HepG2 (cell line): ENCODE measurements around the gene KCNB1.

Experiments
- CBX2 ChIP-seq, 2 experiments: fragments of 200-600 bp in 1 of 2; sonication (generic); formaldehyde crosslinking in 1 of 2; IDR thresholded peaks; 2 replicates each; pipeline versions ENCODE4 v1.7.0 to v1.8.1; 2018 to 2022; ENCODE audit warnings: low read depth in 2 of 2, low read length in 1 of 2, mild to moderate bottlenecking in 1 of 2, missing genetic modification reagents in 1 of 2
- CTCF ChIP-seq: sonication (generic); formaldehyde crosslinking; IDR thresholded peaks from 2 replicates; pipeline ENCODE4 v1.5.0; 2020; ENCODE audit warnings: mild to moderate bottlenecking, missing genetic modification reagents, moderate library complexity
- MAFK ChIP-seq, 2 experiments: IDR thresholded peaks in 1 of 2; conservative IDR thresholded peaks in 1 of 2; 2 replicates each; pipeline ENCODE4 v1.6.1; 2011; ENCODE audit warnings: improper control_type of control experiment in 2 of 2, low read length in 2 of 2
- NFE2L1 ChIP-seq: sonication (generic); formaldehyde crosslinking; IDR thresholded peaks from 2 replicates; pipeline ENCODE4 v1.4.0; 2020; ENCODE audit warnings: missing genetic modification reagents, mild to moderate bottlenecking, borderline replicate concordance
- SALL2 ChIP-seq: sonication (generic); formaldehyde crosslinking; IDR thresholded peaks from 2 replicates; pipeline ENCODE4 v1.8.1; 2023; ENCODE audit warnings: mild to moderate bottlenecking, missing genetic modification reagents, inconsistent platforms
- ZKSCAN8 ChIP-seq: IDR thresholded peaks from 2 replicates; pipeline ENCODE4 v1.6.1; 2016; ENCODE audit warnings: borderline replicate concordance, missing genetic modification reagents, missing compliant biosample characterization
- ZNF24 ChIP-seq: fragments of 450-650 bp; IDR thresholded peaks from 2 replicates; pipeline ENCODE4 v1.6.1; 2017; ENCODE audit warnings: antibody characterized with exemption, mild to moderate bottlenecking

DNA sequence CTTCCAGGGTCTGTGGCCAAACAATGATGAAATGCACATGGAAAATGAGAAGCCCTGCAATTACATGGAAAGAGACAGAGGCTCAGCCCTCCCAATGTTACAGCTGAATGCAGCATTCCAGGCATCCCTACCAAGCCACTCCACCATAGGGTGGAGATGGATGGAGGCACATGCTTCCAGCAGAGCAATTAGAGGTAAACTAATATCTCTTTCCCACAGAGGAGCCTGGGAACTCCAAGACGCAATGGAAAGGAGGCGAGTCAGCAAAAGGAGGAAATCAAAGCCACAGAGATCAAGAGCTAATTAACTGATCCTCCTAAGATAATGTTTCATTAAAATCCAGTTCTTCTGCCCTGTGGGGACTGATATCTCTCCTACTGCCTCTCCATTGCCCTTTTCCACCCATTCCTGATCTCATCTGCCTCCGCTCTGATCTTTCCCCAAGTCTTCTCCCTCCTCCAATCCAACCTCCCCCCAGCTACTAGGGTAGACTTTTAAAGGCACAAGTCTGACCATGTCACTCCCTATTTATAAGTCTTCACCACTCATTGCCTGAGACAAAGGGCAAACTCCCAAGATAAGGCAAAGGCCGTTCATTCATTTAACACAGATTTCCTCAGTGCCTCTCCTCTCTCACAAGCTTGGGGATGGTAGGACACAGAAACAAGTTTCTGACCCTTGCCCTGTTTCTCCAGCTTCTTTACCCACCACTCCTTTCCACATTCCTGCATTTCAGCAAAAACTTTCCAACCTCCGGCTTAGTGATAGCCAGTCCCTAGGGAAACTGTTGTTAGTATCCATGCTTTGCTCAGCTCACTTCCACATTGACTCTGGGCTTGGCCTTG, 14.3 kb upstream of the KCNB1 start:
- no peak for TF ChIP-seq ZNF24
- TF ChIP-seq MAFK (conservative IDR thresholded peaks at IDR 0.05 in 1 of 2, IDR thresholded peaks at IDR 0.05 in 1 of 2; ENCODE audit: low read length in 2 of 2): peak in 1 of 2 experiments; percentile 13; a peak in 1 of 4 replicates
- no peak for TF ChIP-seq ZKSCAN8 (CRISPR knock-in tag)
- TF ChIP-seq CBX2 (IDR thresholded peaks at IDR 0.05; ENCODE audit: low read depth, low read length): no peak
- no peak for TF ChIP-seq CBX2 (CRISPR knock-in tag; IDR thresholded peaks at IDR 0.05; ENCODE audit: low read depth)
- TF ChIP-seq CTCF (CRISPR knock-in tag): no peak
- TF ChIP-seq SALL2 (CRISPR knock-in tag): no peak
- no peak for TF ChIP-seq NFE2L1 (CRISPR knock-in tag)
